Stimulated activated naive CD8-positive, alpha-beta T cell treated with anti-CD3 and anti-CD28 coated beads, Interleukin-15, Interleukin-2, amounts not matched to agents 100 ng/mL and 50 ng/mL, for 24 hours (primary cell): Measurements from ENCODE around the gene PLLP.
A peak's percentile ranks its signal among the peaks of the same experiment; 100 is the strongest.
"Not testable (repeated sequence)": the region's sequence is repeated elsewhere in the genome, so short reads cannot be mapped to it uniquely, and the experiment has no call there.

Source experiments
- H3K27ac Mint-ChIP-seq: one replicate; pipeline ENCODE4 v1.8.0; 2021; ENCODE audit warnings: mild to moderate bottlenecking, mixed read lengths
- H3K27me3 Mint-ChIP-seq: one replicate; pipeline ENCODE4 v1.8.0; 2021; ENCODE audit warnings: mixed read lengths
- H3K36me3 Mint-ChIP-seq: one replicate; pipeline ENCODE4 v1.8.0; 2021; ENCODE audit warnings: low read depth, mixed read lengths
- H3K4me1 Mint-ChIP-seq: one replicate; pipeline ENCODE4 v1.8.0; 2021; ENCODE audit warnings: low read depth, mixed read lengths
- H3K4me3 Mint-ChIP-seq: one replicate; pipeline ENCODE4 v1.8.0; 2021; ENCODE audit warnings: mild to moderate bottlenecking, mixed read lengths
- H3K9me3 Mint-ChIP-seq: one replicate; pipeline ENCODE4 v1.8.0; 2021; ENCODE audit warnings: mixed read lengths

The PLLP gene

GRCh38 chr16:57270221-57271062 lies 14.0 kb downstream of the PLLP start:
- H3K27me3 Mint-ChIP-seq, result no peaks in the 10 kb centered on the region
- H3K4me1 Mint-ChIP-seq, result peaks cover 37% of the 10 kb centered on the region
- no peak overlapping the region for H3K4me3 Mint-ChIP-seq
- H3K9me3 Mint-ChIP-seq, result no peaks in the 10 kb centered on the region
- H3K36me3 Mint-ChIP-seq, result no peaks in the 10 kb centered on the region
- H3K27ac Mint-ChIP-seq, result no peak overlapping the region

GRCh38 chr16:57268804-57269800 lies 15.4 kb downstream of the PLLP start:
- no peaks in the 10 kb centered on the region for H3K9me3 Mint-ChIP-seq
- H3K36me3 Mint-ChIP-seq, result no peaks in the 10 kb centered on the region
- no peaks in the 10 kb centered on the region for H3K27me3 Mint-ChIP-seq
- H3K27ac Mint-ChIP-seq, result peak overlapping the region; percentile 45
- H3K4me3 Mint-ChIP-seq, result no peak overlapping the region
- peaks cover 43% of the 10 kb centered on the region for H3K4me1 Mint-ChIP-seq

- not testable (repeated sequence) for H3K9me3 Mint-ChIP-seq, H3K4me3 Mint-ChIP-seq, H3K36me3 Mint-ChIP-seq, H3K27me3 Mint-ChIP-seq
- Mint-ChIP-seq H3K4me1 (peaks cover 43% of the 10 kb centered on the region), H3K27ac (peak overlapping the region; percentile 71)
Measured at GRCh38 chr16:57267343-57267742, 17.1 kb downstream of the PLLP start.

- no peaks in the 10 kb centered on the region for H3K9me3 Mint-ChIP-seq
- H3K4me3 Mint-ChIP-seq, result peak overlapping the region; percentile 16
- peaks cover 43% of the 10 kb centered on the region for H3K4me1 Mint-ChIP-seq
- no peaks in the 10 kb centered on the region for H3K36me3 Mint-ChIP-seq
- no peaks in the 10 kb centered on the region for H3K27me3 Mint-ChIP-seq
- H3K27ac Mint-ChIP-seq, result peak overlapping the region; percentile 71
Measured at GRCh38 chr16:57266531-57267260, 17.8 kb downstream of the PLLP start.

GRCh38 chr16:57265850-57266530 lies 18.5 kb downstream of the PLLP start:
- Mint-ChIP-seq H3K27me3 (no peaks in the 10 kb centered on the region), H3K36me3 (no peaks in the 10 kb centered on the region), H3K4me3 (peak overlapping the region; percentile 16), H3K9me3 (no peaks in the 10 kb centered on the region), H3K4me1 (peaks cover 43% of the 10 kb centered on the region), H3K27ac (peak overlapping the region; percentile 71)

GRCh38 chr16:57264950-57265371 lies 19.5 kb downstream of the PLLP start:
- peaks cover 53% of the 10 kb centered on the region for H3K4me1 Mint-ChIP-seq
- no peaks in the 10 kb centered on the region for H3K27me3 Mint-ChIP-seq
- no peaks in the 10 kb centered on the region for H3K36me3 Mint-ChIP-seq
- H3K9me3 Mint-ChIP-seq, result no peaks in the 10 kb centered on the region
- H3K4me3 Mint-ChIP-seq, result no peak overlapping the region
- H3K27ac Mint-ChIP-seq, result no peak overlapping the region

GRCh38 chr16:57264381-57264780 lies 20.1 kb downstream of the PLLP start:
- Mint-ChIP-seq H3K9me3 (no peaks in the 10 kb centered on the region), H3K4me1 (peaks cover 58% of the 10 kb centered on the region), H3K27ac (no peak overlapping the region), H3K27me3 (no peaks in the 10 kb centered on the region), H3K4me3 (no peak overlapping the region), H3K36me3 (no peaks in the 10 kb centered on the region)

- H3K4me1 Mint-ChIP-seq, result peaks cover 54% of the 10 kb centered on the region
- no peaks in the 10 kb centered on the region for H3K27me3 Mint-ChIP-seq
- H3K36me3 Mint-ChIP-seq, result no peaks in the 10 kb centered on the region
- no peaks in the 10 kb centered on the region for H3K9me3 Mint-ChIP-seq
- H3K4me3 Mint-ChIP-seq, result no peak overlapping the region
- H3K27ac Mint-ChIP-seq, result no peak overlapping the region
Measured at GRCh38 chr16:57263541-57264351, 20.7 kb downstream of the PLLP start.

GRCh38 chr16:57262841-57263540 lies 21.5 kb downstream of the PLLP start:
- Mint-ChIP-seq H3K4me1 (peaks cover 46% of the 10 kb centered on the region), H3K27ac (no peak overlapping the region), H3K9me3 (no peaks in the 10 kb centered on the region), H3K36me3 (no peaks in the 10 kb centered on the region), H3K4me3 (no peak overlapping the region), H3K27me3 (no peaks in the 10 kb centered on the region)

- no peaks in the 10 kb centered on the region for H3K9me3 Mint-ChIP-seq
- H3K27me3 Mint-ChIP-seq, result no peaks in the 10 kb centered on the region
- H3K36me3 Mint-ChIP-seq, result no peaks in the 10 kb centered on the region
- peaks cover 35% of the 10 kb centered on the region for H3K4me1 Mint-ChIP-seq
- no peak overlapping the region for H3K4me3 Mint-ChIP-seq
- H3K27ac Mint-ChIP-seq, result no peak overlapping the region
Measured at GRCh38 chr16:57261806-57262205, 22.7 kb downstream of the PLLP start.

- Mint-ChIP-seq H3K4me1 (peaks cover 21% of the 10 kb centered on the region), H3K27ac (peak overlapping the region; percentile 74), H3K9me3 (no peaks in the 10 kb centered on the region), H3K27me3 (no peaks in the 10 kb centered on the region), H3K4me3 (peak overlapping the region; percentile 37), H3K36me3 (no peaks in the 10 kb centered on the region)
Measured at GRCh38 chr16:57260294-57260929, 24.1 kb downstream of the PLLP start.

GRCh38 chr16:57258910-57259475 lies 25.5 kb downstream of the PLLP start:
- no peak overlapping the region for H3K4me3 Mint-ChIP-seq
- no peaks in the 10 kb centered on the region for H3K36me3 Mint-ChIP-seq
- peaks cover 15% of the 10 kb centered on the region for H3K4me1 Mint-ChIP-seq
- H3K27me3 Mint-ChIP-seq, result no peaks in the 10 kb centered on the region
- H3K9me3 Mint-ChIP-seq, result no peaks in the 10 kb centered on the region
- H3K27ac Mint-ChIP-seq, result no peak overlapping the region
